ENCODE data around the gene GPR156.

DNA sequence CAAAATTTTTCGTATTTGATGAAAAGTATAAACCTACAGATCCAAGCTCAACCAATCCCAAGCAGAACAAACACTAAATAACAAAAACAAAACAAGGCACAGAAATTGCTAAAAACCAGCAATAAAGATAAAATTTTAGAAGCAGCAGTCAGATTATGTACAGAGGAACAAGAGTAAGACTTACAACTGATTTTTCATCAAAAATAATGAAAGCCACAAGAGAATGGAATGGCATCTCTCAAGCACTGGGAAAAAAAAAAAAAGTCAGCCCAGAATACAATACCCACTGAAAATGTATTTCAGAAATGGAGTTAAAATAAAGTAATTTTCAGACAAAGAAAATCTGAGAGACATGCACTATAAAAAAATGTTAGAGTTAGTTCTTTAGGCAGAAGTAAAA lies 27.0 kb downstream of the GPR156 start:
- TF ChIP-seq, protein P1, sequence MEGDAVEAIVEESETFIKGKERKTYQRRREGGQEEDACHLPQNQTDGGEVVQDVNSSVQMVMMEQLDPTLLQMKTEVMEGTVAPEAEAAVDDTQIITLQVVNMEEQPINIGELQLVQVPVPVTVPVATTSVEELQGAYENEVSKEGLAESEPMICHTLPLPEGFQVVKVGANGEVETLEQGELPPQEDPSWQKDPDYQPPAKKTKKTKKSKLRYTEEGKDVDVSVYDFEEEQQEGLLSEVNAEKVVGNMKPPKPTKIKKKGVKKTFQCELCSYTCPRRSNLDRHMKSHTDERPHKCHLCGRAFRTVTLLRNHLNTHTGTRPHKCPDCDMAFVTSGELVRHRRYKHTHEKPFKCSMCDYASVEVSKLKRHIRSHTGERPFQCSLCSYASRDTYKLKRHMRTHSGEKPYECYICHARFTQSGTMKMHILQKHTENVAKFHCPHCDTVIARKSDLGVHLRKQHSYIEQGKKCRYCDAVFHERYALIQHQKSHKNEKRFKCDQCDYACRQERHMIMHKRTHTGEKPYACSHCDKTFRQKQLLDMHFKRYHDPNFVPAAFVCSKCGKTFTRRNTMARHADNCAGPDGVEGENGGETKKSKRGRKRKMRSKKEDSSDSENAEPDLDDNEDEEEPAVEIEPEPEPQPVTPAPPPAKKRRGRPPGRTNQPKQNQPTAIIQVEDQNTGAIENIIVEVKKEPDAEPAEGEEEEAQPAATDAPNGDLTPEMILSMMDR (IDR thresholded peaks at IDR 0.05) = no peak
- TF ChIP-seq POLR2A (IDR thresholded peaks at IDR 0.05) = no peak

Measured in breast epithelium (tissue), 3 donors.